ENCODE measurements around the gene ANTXR1. TPM values are rescaled to one million over a fixed set of nuclear protein-coding genes. Genes with fewer than 3 reads are reported as not detected.

Gene ANTXR1
- total and polyA plus RNA-seq, 2 of the 8 experiments (the other 6 are each of a cell fraction or from before 2014, with no cell fraction given): 15.8 to 44.3 TPM

DNA sequence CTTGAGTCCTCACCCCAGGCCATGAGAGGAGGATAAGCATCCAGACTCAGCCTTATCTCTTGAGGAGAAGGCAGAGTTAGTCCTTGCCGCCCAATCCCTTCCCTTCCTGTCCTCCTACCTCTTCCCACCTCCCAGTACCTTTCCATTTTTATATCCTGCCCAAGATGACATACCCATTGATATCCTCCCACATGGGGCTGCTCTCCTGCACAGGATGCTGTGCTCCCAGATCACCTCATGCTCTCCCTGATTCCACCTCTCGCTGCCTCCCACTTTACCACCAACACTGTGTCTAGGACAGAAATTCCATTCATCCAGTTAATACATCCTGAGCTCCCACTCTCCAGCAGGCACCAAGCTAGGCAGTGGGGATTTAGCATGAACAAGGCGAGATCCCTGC lies 191.7 kb downstream of the ANTXR1 start (continued):
- TF ChIP-seq SP4 (IDR thresholded peaks at IDR 0.05; ENCODE audit: low read length) (no peak), POU5F1 (IDR thresholded peaks at IDR 0.05; ENCODE audit: low read depth, low read length) (no peak), BRCA1 (IDR thresholded peaks at IDR 0.05; ENCODE audit: low read depth, low read length) (no peak), CBX8 (IDR thresholded peaks at IDR 0.05; ENCODE audit: borderline replicate concordance, low read depth, low read length) (no peak), SUZ12 (IDR thresholded peaks at IDR 0.05; ENCODE audit: low read length) (no peak), POLR2A (IDR thresholded peaks at IDR 0.05; ENCODE audit: control extremely low read depth in 1 of 2, low read depth in 2 of 2, low read length in 2 of 2) (no peak)

All from H1 (cell line).